Liver (tissue), 9 donors: ENCODE results near the gene MEGF6. TPM values are rescaled to one million over a fixed set of nuclear protein-coding genes. Genes with fewer than 3 reads are reported as not detected.

Experiments
- DNase-seq: peaks from one replicate; pipeline ENCODE4 v3.0.0-alpha.2; 2017; ENCODE audit warnings: low spot score
- H3K27ac ChIP-seq, 2 donors: one replicate each; pipeline ENCODE4 v1.7.0; 2013; ENCODE audit warnings: inconsistent platforms in 2 of 2, low read length in 2 of 2, control low read depth in 1 of 2, low read depth in 1 of 2, mild to moderate bottlenecking in 1 of 2
- H3K27me3 ChIP-seq, 4 donors: one replicate each; pipeline versions ENCODE4 v1.6.1 to v1.7.0; 2013; ENCODE audit warnings: low read length in 3 of 4, inconsistent platforms in 1 of 4, mild to moderate bottlenecking in 1 of 4, moderate library complexity in 1 of 4; ENCODE audit not compliant: control insufficient read depth in 4 of 4, insufficient read depth in 4 of 4
- H3K36me3 ChIP-seq, 4 donors: one replicate each; pipeline versions ENCODE4 v1.6.1 to v1.7.0; 2013; ENCODE audit warnings: low read length in 3 of 4, mild to moderate bottlenecking in 3 of 4, low read depth in 1 of 4, moderate library complexity in 1 of 4; ENCODE audit not compliant: control insufficient read depth in 4 of 4, insufficient read depth in 3 of 4
- H3K4me1 ChIP-seq, 4 donors: one replicate each; pipeline versions ENCODE4 v1.6.1 to v1.7.0; 2013; ENCODE audit warnings: low read length in 3 of 4, mild to moderate bottlenecking in 3 of 4, moderate library complexity in 1 of 4; ENCODE audit not compliant: control insufficient read depth in 4 of 4, insufficient read depth in 4 of 4
- H3K4me3 ChIP-seq, 3 donors: one replicate each; pipeline versions ENCODE4 v1.6.1 to v1.7.0; 2013; ENCODE audit warnings: low read length in 3 of 3, control low read depth in 1 of 3, low read depth in 1 of 3, mild to moderate bottlenecking in 1 of 3
- H3K9ac ChIP-seq, 2 donors: one replicate each; pipeline ENCODE4 v1.7.0; 2013; ENCODE audit warnings: low read length in 2 of 2, mild to moderate bottlenecking in 2 of 2, moderate library complexity in 2 of 2, control low read depth in 1 of 2, low read depth in 1 of 2
- H3K9me3 ChIP-seq, 4 donors: one replicate each; pipeline versions ENCODE4 v1.6.1 to v1.7.0; 2013; ENCODE audit warnings: low read length in 3 of 4; ENCODE audit not compliant: control insufficient read depth in 4 of 4
- EGR1 ChIP-seq, 2 donors: IDR thresholded peaks; 2 replicates each; pipeline ENCODE4 v1.6.1; 2016 to 2018; ENCODE audit warnings: antibody characterized with exemption in 2 of 2, low read depth in 2 of 2
- FOXA1 ChIP-seq: IDR thresholded peaks from 2 replicates; pipeline ENCODE4 v1.6.1; 2016; ENCODE audit warnings: antibody characterized with exemption
- FOXA2 ChIP-seq: IDR thresholded peaks from 2 replicates; pipeline ENCODE4 v1.6.1; 2016; ENCODE audit warnings: antibody characterized with exemption
- GABPA ChIP-seq, 2 donors: IDR thresholded peaks in 1 of 2; conservative IDR thresholded peaks in 1 of 2; 2 replicates each; pipeline ENCODE4 v1.6.1; 2016; ENCODE audit warnings: antibody characterized with exemption in 2 of 2, mild to moderate bottlenecking in 1 of 2, moderate library complexity in 1 of 2
- HNF4A ChIP-seq, 2 donors: conservative IDR thresholded peaks; 2 replicates each; pipeline ENCODE4 v1.6.1; 2016; ENCODE audit warnings: antibody characterized with exemption in 2 of 2, mild to moderate bottlenecking in 2 of 2
- HNF4G ChIP-seq: IDR thresholded peaks from 2 replicates; pipeline ENCODE4 v1.6.1; 2016; ENCODE audit warnings: antibody characterized with exemption
- JUND ChIP-seq, 2 donors: IDR thresholded peaks; 2 replicates each; pipeline ENCODE4 v1.6.1; 2016; ENCODE audit warnings: antibody characterized with exemption in 2 of 2
- MAX ChIP-seq: IDR thresholded peaks from 2 replicates; pipeline ENCODE4 v1.6.1; 2016; ENCODE audit warnings: antibody characterized with exemption
- NR2F2 ChIP-seq: IDR thresholded peaks from 2 replicates; pipeline ENCODE4 v1.6.1; 2016; ENCODE audit warnings: antibody characterized with exemption
- RAD21 ChIP-seq, 2 donors: IDR thresholded peaks; 2 replicates each; pipeline ENCODE4 v1.6.1; 2016; ENCODE audit warnings: antibody characterized with exemption in 2 of 2, mild to moderate bottlenecking in 2 of 2
- REST ChIP-seq: IDR thresholded peaks from 2 replicates; pipeline ENCODE4 v1.6.1; 2016; ENCODE audit warnings: antibody characterized with exemption, mild to moderate bottlenecking
- RXRA ChIP-seq, 2 donors: IDR thresholded peaks; 2 replicates each; pipeline ENCODE4 v1.6.1; 2017 to 2018; ENCODE audit warnings: antibody characterized with exemption in 2 of 2, mild to moderate bottlenecking in 1 of 2
- SP1 ChIP-seq: IDR thresholded peaks from 2 replicates; pipeline ENCODE4 v1.6.1; 2018; ENCODE audit warnings: antibody characterized with exemption, mild to moderate bottlenecking
- TAF1 ChIP-seq: conservative IDR thresholded peaks from 2 replicates; pipeline ENCODE4 v1.6.1; 2016; ENCODE audit warnings: antibody characterized with exemption, mild to moderate bottlenecking
- YY1 ChIP-seq: IDR thresholded peaks from 2 replicates; pipeline ENCODE4 v1.6.1; 2016; ENCODE audit warnings: antibody characterized with exemption, mild to moderate bottlenecking
- WGBS: extraction: QIAGEN DNeasy Blood & Tissue Kit; methylation state at CpG from one replicate; pipeline ENCODE4 v1.1.7; 2013; 5-methylcytosine and 5-hydroxymethylcytosine counted together
- polyA plus RNA-seq, 2 donors: library from polyadenylated mRNA; stranded (reverse) in 1 of 2; unstranded in 1 of 2; fragments of 200-250 nt in 1 of 2; fragments of >200 nt in 1 of 2; fragmentation: Nextera tagmentation in 1 of 2; extraction: Ambion mirVana in 1 of 2; gene quantifications; one replicate each; pipeline versions ENCODE4 v1.2.1 to v1.2.3, GENCODE V29; 2013 to 2015
- total RNA-seq, 2 donors: library from RNA; depleted of rRNA; stranded (reverse); fragments of >200 nt; gene quantifications; one replicate each; pipeline ENCODE4 v1.2.3, GENCODE V29; 2014
- TF ChIP-seq, protein P1 (sequence below): IDR thresholded peaks from 2 replicates; pipeline ENCODE4 v1.6.1; 2016; ENCODE audit warnings: antibody characterized with exemption
- TF ChIP-seq, protein P2 (sequence below): IDR thresholded peaks from 2 replicates; pipeline ENCODE4 v1.6.1; 2016; ENCODE audit warnings: antibody characterized with exemption
- TF ChIP-seq, protein P3 (sequence below): fragments of 150-350 bp; IDR thresholded peaks from 2 replicates; pipeline ENCODE4 v1.5.1; 2017; ENCODE audit warnings: improper control_type of control experiment, low read depth, low read length; ENCODE audit not compliant: missing input control
- donor health status: healthy.
- donor health status: healthy.
- donor health status: healthy.
- donor health status: healthy.
- donor health status: healthy.

MEGF6 gene, protein sequence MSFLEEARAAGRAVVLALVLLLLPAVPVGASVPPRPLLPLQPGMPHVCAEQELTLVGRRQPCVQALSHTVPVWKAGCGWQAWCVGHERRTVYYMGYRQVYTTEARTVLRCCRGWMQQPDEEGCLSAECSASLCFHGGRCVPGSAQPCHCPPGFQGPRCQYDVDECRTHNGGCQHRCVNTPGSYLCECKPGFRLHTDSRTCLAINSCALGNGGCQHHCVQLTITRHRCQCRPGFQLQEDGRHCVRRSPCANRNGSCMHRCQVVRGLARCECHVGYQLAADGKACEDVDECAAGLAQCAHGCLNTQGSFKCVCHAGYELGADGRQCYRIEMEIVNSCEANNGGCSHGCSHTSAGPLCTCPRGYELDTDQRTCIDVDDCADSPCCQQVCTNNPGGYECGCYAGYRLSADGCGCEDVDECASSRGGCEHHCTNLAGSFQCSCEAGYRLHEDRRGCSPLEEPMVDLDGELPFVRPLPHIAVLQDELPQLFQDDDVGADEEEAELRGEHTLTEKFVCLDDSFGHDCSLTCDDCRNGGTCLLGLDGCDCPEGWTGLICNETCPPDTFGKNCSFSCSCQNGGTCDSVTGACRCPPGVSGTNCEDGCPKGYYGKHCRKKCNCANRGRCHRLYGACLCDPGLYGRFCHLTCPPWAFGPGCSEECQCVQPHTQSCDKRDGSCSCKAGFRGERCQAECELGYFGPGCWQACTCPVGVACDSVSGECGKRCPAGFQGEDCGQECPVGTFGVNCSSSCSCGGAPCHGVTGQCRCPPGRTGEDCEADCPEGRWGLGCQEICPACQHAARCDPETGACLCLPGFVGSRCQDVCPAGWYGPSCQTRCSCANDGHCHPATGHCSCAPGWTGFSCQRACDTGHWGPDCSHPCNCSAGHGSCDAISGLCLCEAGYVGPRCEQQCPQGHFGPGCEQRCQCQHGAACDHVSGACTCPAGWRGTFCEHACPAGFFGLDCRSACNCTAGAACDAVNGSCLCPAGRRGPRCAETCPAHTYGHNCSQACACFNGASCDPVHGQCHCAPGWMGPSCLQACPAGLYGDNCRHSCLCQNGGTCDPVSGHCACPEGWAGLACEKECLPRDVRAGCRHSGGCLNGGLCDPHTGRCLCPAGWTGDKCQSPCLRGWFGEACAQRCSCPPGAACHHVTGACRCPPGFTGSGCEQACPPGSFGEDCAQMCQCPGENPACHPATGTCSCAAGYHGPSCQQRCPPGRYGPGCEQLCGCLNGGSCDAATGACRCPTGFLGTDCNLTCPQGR (N-terminal part only)
- total RNA-seq (10 to 100 TPM in 1 of 2 donors, 1 to 10 TPM in 1; 4.6 to 11.0 TPM), polyA plus RNA-seq (1 to 10 TPM; 1.3 to 3.4 TPM)

- H3K36me3 ChIP-seq = no peaks in the 10 kb centered on the region
- 3% methylated on average over 87 of the region's 87 CpGs for WGBS
- peaks cover 5 to 8% (median 6%) of the 10 kb centered on the region in 4 donors for H3K4me1 ChIP-seq
- H3K27me3 ChIP-seq = peaks cover 0 to 2% (median 0%) of the 10 kb centered on the region in 4 donors
- peak within 1 kb of the TSS in 1 of 3 donors; percentile 41 for H3K4me3 ChIP-seq
- H3K9me3 ChIP-seq = no peaks in the 10 kb centered on the region
- no peak for TF ChIP-seq HNF4A (conservative IDR thresholded peaks at IDR 0.05)
- TF ChIP-seq GABPA (IDR thresholded peaks at IDR 0.05 in 1 of 2, conservative IDR thresholded peaks at IDR 0.05 in 1 of 2) = no peak
- no peak for TF ChIP-seq SP1
- TF ChIP-seq, protein P1, sequence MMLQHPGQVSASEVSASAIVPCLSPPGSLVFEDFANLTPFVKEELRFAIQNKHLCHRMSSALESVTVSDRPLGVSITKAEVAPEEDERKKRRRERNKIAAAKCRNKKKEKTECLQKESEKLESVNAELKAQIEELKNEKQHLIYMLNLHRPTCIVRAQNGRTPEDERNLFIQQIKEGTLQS = no peak
- TF ChIP-seq HNF4G = no peak
- TF ChIP-seq TAF1 = no peak
- TF ChIP-seq, protein P2, sequence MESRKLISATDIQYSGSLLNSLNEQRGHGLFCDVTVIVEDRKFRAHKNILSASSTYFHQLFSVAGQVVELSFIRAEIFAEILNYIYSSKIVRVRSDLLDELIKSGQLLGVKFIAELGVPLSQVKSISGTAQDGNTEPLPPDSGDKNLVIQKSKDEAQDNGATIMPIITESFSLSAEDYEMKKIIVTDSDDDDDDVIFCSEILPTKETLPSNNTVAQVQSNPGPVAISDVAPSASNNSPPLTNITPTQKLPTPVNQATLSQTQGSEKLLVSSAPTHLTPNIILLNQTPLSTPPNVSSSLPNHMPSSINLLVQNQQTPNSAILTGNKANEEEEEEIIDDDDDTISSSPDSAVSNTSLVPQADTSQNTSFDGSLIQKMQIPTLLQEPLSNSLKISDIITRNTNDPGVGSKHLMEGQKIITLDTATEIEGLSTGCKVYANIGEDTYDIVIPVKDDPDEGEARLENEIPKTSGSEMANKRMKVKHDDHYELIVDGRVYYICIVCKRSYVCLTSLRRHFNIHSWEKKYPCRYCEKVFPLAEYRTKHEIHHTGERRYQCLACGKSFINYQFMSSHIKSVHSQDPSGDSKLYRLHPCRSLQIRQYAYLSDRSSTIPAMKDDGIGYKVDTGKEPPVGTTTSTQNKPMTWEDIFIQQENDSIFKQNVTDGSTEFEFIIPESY = no peak
- TF ChIP-seq NR2F2 = no peak
- TF ChIP-seq FOXA1 = no peak
- TF ChIP-seq RXRA (IDR thresholded peaks at IDR 0.05) = no peak
- no peak for TF ChIP-seq FOXA2
- TF ChIP-seq YY1 = no peak
- no peak for TF ChIP-seq MAX
- TF ChIP-seq RAD21 (IDR thresholded peaks at IDR 0.05) = no peak
- TF ChIP-seq, protein P3, sequence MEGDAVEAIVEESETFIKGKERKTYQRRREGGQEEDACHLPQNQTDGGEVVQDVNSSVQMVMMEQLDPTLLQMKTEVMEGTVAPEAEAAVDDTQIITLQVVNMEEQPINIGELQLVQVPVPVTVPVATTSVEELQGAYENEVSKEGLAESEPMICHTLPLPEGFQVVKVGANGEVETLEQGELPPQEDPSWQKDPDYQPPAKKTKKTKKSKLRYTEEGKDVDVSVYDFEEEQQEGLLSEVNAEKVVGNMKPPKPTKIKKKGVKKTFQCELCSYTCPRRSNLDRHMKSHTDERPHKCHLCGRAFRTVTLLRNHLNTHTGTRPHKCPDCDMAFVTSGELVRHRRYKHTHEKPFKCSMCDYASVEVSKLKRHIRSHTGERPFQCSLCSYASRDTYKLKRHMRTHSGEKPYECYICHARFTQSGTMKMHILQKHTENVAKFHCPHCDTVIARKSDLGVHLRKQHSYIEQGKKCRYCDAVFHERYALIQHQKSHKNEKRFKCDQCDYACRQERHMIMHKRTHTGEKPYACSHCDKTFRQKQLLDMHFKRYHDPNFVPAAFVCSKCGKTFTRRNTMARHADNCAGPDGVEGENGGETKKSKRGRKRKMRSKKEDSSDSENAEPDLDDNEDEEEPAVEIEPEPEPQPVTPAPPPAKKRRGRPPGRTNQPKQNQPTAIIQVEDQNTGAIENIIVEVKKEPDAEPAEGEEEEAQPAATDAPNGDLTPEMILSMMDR = no peak
- TF ChIP-seq JUND (IDR thresholded peaks at IDR 0.05) = no peak
- TF ChIP-seq EGR1 (IDR thresholded peaks at IDR 0.05; ENCODE audit: low read depth in 2 of 2) = no peak
- no peak for TF ChIP-seq REST
- H3K9ac ChIP-seq = no peak within 1 kb of the TSS
- peak; percentile 74 for DNase-seq
- H3K27ac ChIP-seq = no peak within 1 kb of the TSS
Measured at GRCh38 chr1:3611170-3612019, at the start of gene MEGF6. TSS of gene MEGF6 (minus strand) at chr1:3611508. CDS start at chr1:3611268, 240 bp downstream.
